ENCODE results near the gene SH3GL3. TPM values are rescaled to one million over a fixed set of nuclear protein-coding genes. Genes with fewer than 3 reads are reported as not detected.

The SH3GL3 gene
- polyA plus RNA-seq, 2 of the 4 experiments (the other 2 are of a cell fraction): 0.19 to 0.21 TPM

GRCh38 chr15:83462026-83462425, 14.9 kb downstream of the SH3GL3 start:
- 19% methylated on average over 3 of the region's 3 CpGs for WGBS (ENCODE audit: missing lambda C conversion rate)
- ChIA-PET CTCF (no interaction called here), POLR2A (no interaction called here)
- Histone ChIP-seq H3K4me2 (no peak overlapping the region), H3K4me1 (no peaks in the 10 kb centered on the region), H3K9me3 (no peaks in the 10 kb centered on the region), H3K27ac (no peak overlapping the region), H3K4me3 (no peak overlapping the region)
- ATAC-seq (no peak), FAIRE-seq (no peak), DNase-seq (ENCODE audit: low read depth in 1 of 2, low spot score in 1 of 2) (no peak)
- TF ChIP-seq MAFK (IDR thresholded peaks at IDR 0.05; ENCODE audit: partially characterized antibody) (peak; percentile 47), NFE2L2 (conservative IDR thresholded peaks at IDR 0.05; ENCODE audit: low read length) (no peak)

GRCh38 chr15:83462953-83463433, 15.9 kb downstream of the SH3GL3 start:
- 5% methylated on average over 4 of the region's 4 CpGs for WGBS (ENCODE audit: missing lambda C conversion rate)
- Histone ChIP-seq H3K4me2 (no peak overlapping the region), H3K9me3 (no peaks in the 10 kb centered on the region), H3K4me1 (no peaks in the 10 kb centered on the region), H3K4me3 (no peak overlapping the region), H3K27ac (no peak overlapping the region)
- no peak for ATAC-seq
- TF ChIP-seq SMC3 (IDR thresholded peaks at IDR 0.05) (no peak), KDM5A (IDR thresholded peaks at IDR 0.05) (no peak), FOXS1 (CRISPR knock-in tag; IDR thresholded peaks at IDR 0.05) (no peak), BHLHE40 (IDR thresholded peaks at IDR 0.05; ENCODE audit: low read depth, low read length) (no peak), HOXB5 (CRISPR knock-in tag; IDR thresholded peaks at IDR 0.05) (no peak), SREBF2 (IDR thresholded peaks at IDR 0.05) (no peak), PBX3 (IDR thresholded peaks at IDR 0.05) (no peak), ZNF302 (CRISPR knock-in tag; IDR thresholded peaks at IDR 0.05) (no peak), EHMT2 (IDR thresholded peaks at IDR 0.05; ENCODE audit: low read depth) (no peak), HMGXB4 (CRISPR knock-in tag; IDR thresholded peaks at IDR 0.05; ENCODE audit: borderline replicate concordance) (no peak), EP300 (IDR thresholded peaks at IDR 0.05) (no peak), NR3C1 (IDR thresholded peaks at IDR 0.05) (no peak), HEYL (CRISPR knock-in tag; IDR thresholded peaks at IDR 0.05) (no peak), ESRRA (IDR thresholded peaks at IDR 0.05; ENCODE audit: borderline replicate concordance, low read length) (no peak), MAX (IDR thresholded peaks at IDR 0.05) (no peak), CBX2 (IDR thresholded peaks at IDR 0.05; ENCODE audit: borderline replicate concordance, low read depth) (no peak)
- ChIA-PET POLR2A (no interaction called here), CTCF (interaction anchor here (1.2 to 1.6 kb wide), 2 partner anchors 11 to 214 kb away, joined by 5 to 9 read pairs; no protein-coding TSS in a partner anchor)
- no peak for DNase-seq (ENCODE audit: low read depth in 1 of 2, low spot score in 1 of 2)
- peak; percentile 56 for FAIRE-seq

- Histone ChIP-seq H3K4me2 (no peak overlapping the region), H3K4me3 (no peak overlapping the region), H3K4me1 (no peaks in the 10 kb centered on the region), H3K9me3 (no peaks in the 10 kb centered on the region; the same call in 2 of the 3 replicates), H3K27ac (no peak overlapping the region)
- POLR2A ChIA-PET: no interaction called here
- CTCF ChIA-PET: no interaction called here
- no peak for DNase-seq (ENCODE audit: low read depth in 1 of 2, low spot score in 1 of 2)
- peak; percentile 18 for FAIRE-seq
- TF ChIP-seq MYC (IDR thresholded peaks at IDR 0.05; ENCODE audit: borderline replicate concordance, low read length) (no peak), MAFK (IDR thresholded peaks at IDR 0.05; ENCODE audit: partially characterized antibody) (peak; percentile 75), HMGXB4 (CRISPR knock-in tag; IDR thresholded peaks at IDR 0.05; ENCODE audit: borderline replicate concordance) (no peak)
- ATAC-seq: no peak
Observed at GRCh38 chr15:83470887-83471286, 23.7 kb downstream of the SH3GL3 start.
